HepG2 (cell line): Measurements from ENCODE around the gene ZNF3. TPM values are rescaled to one million over a fixed set of nuclear protein-coding genes. Genes with fewer than 3 reads are reported as not detected.

ENCODE experiments used
- HNRNPL ChIP-seq: fragments of 200-400 bp; formaldehyde crosslinking; IDR thresholded peaks from 2 replicates; pipeline ENCODE4 v1.6.1; 2017; ENCODE audit warnings: mild to moderate bottlenecking, low read depth, low read length
- HNRNPUL1 ChIP-seq: fragments of 200-400 bp; formaldehyde crosslinking; IDR thresholded peaks from 2 replicates; pipeline ENCODE4 v1.6.1; 2017; ENCODE audit warnings: low read depth, mild to moderate bottlenecking, low read length, moderate library complexity
- JUN ChIP-seq: sonication (generic); formaldehyde crosslinking; IDR thresholded peaks from 2 replicates; pipeline ENCODE4 v1.4.0; 2020; ENCODE audit warnings: mild to moderate bottlenecking, missing genetic modification reagents
- KDM6A ChIP-seq: IDR thresholded peaks from 2 replicates; pipeline ENCODE4 v1.6.1; 2016; ENCODE audit warnings: low read depth
- PPARG ChIP-seq: conservative IDR thresholded peaks from 2 replicates; pipeline ENCODE4 v1.6.1; 2016; ENCODE audit warnings: missing biosample characterization, missing genetic modification reagents
- PRPF4 ChIP-seq: fragments of 200-400 bp; formaldehyde crosslinking; IDR thresholded peaks from 2 replicates; pipeline ENCODE4 v1.6.1; 2016; ENCODE audit warnings: low read length, low read depth; ENCODE audit not compliant: poor library complexity, severe bottlenecking
- RARA ChIP-seq: IDR thresholded peaks from 2 replicates; pipeline ENCODE4 v1.6.1; 2016; ENCODE audit warnings: missing genetic modification reagents, missing compliant biosample characterization
- RBAK ChIP-seq: sonication (generic); formaldehyde crosslinking; IDR thresholded peaks from 2 replicates; pipeline ENCODE4 v1.5.1; 2020; ENCODE audit warnings: mild to moderate bottlenecking, missing genetic modification reagents
- SKI ChIP-seq: fragments of 450-650 bp; IDR thresholded peaks from one replicate; pipeline ENCODE4 v1.6.1; 2018; ENCODE audit warnings: mild to moderate bottlenecking; ENCODE audit not compliant: partially characterized antibody
- SRSF1 ChIP-seq: fragments of 200-400 bp; formaldehyde crosslinking; optimal IDR thresholded peaks from 2 replicates; pipeline ENCODE3; 2017; ENCODE audit warnings: mild to moderate bottlenecking, low read depth, low read length, moderate library complexity
- ZFP82 ChIP-seq: sonication (generic); formaldehyde crosslinking; IDR thresholded peaks from 2 replicates; pipeline ENCODE4 v1.5.1; 2020; ENCODE audit warnings: mild to moderate bottlenecking, missing genetic modification reagents, borderline replicate concordance
- ZNF121 ChIP-seq: sonication (generic); formaldehyde crosslinking; IDR thresholded peaks from 2 replicates; pipeline ENCODE4 v1.5.0; 2020; ENCODE audit warnings: mild to moderate bottlenecking, missing genetic modification reagents
- ZNF331 ChIP-seq: sonication (generic); formaldehyde crosslinking; IDR thresholded peaks from 2 replicates; pipeline ENCODE4 v1.4.0; 2020; ENCODE audit warnings: missing genetic modification reagents
- ZNF34 ChIP-seq: sonication (generic); formaldehyde crosslinking; IDR thresholded peaks from 2 replicates; pipeline ENCODE4 v1.4.0; 2020; ENCODE audit warnings: mild to moderate bottlenecking, missing genetic modification reagents, borderline replicate concordance
- ZNF432 ChIP-seq: sonication (generic); formaldehyde crosslinking; IDR thresholded peaks from 2 replicates; pipeline ENCODE4 v1.5.0; 2020; ENCODE audit warnings: missing genetic modification reagents, mild to moderate bottlenecking, borderline replicate concordance
- ZNF547 ChIP-seq: sonication (generic); formaldehyde crosslinking; IDR thresholded peaks from 2 replicates; pipeline ENCODE4 v1.5.1; 2020; ENCODE audit warnings: mild to moderate bottlenecking, missing genetic modification reagents
- ZNF552 ChIP-seq: sonication (generic); formaldehyde crosslinking; IDR thresholded peaks from 2 replicates; pipeline ENCODE4 v1.9.0; 2022; ENCODE audit warnings: missing genetic modification reagents, mild to moderate bottlenecking, borderline replicate concordance
- ZNF557 ChIP-seq: sonication (generic); formaldehyde crosslinking; IDR thresholded peaks from 2 replicates; pipeline ENCODE4 v1.4.0; 2020; ENCODE audit warnings: missing genetic modification reagents
- ZNF567 ChIP-seq: sonication (generic); formaldehyde crosslinking; IDR thresholded peaks from 2 replicates; pipeline ENCODE4 v1.8.1; 2023; ENCODE audit warnings: mild to moderate bottlenecking, missing genetic modification reagents, borderline replicate concordance
- ZNF616 ChIP-seq: sonication (generic); formaldehyde crosslinking; IDR thresholded peaks from 2 replicates; pipeline ENCODE4 v1.5.0; 2020; ENCODE audit warnings: low read depth, mild to moderate bottlenecking, missing genetic modification reagents
- ZNF674 ChIP-seq: sonication (generic); formaldehyde crosslinking; IDR thresholded peaks from 2 replicates; pipeline ENCODE4 v1.5.0; 2020; ENCODE audit warnings: low read depth, mild to moderate bottlenecking, missing genetic modification reagents
- ZNF7 ChIP-seq: IDR thresholded peaks from 2 replicates; pipeline ENCODE4 v1.6.1; 2016; ENCODE audit warnings: missing biosample characterization, missing genetic modification reagents
- polyA plus RNA-seq, 8 experiments: library from polyadenylated mRNA; depleted of rRNA in 3 of 8; stranded (reverse) in 7 of 8; unstranded in 1 of 8; fragments of >200 nt; fragmentation: Illumina TruSeq in 4 of 8; extraction: Trizol in 4 of 8; gene quantifications; 2 replicates each; pipeline versions ENCODE4 v1.2.1 to v1.2.3, GENCODE V29; 2011 to 2016; ENCODE audit warnings: low read depth in 4 of 8, missing spikeins in 1 of 8, mixed read lengths in 1 of 8; ENCODE audit not compliant: insufficient read depth in 1 of 8
- total RNA-seq, 5 experiments: library from RNA; depleted of rRNA; stranded (reverse); fragments of >200 nt; fragmentation: Illumina TruSeq; extraction: Trizol; gene quantifications; 2 replicates each; pipeline ENCODE4 v1.2.3, GENCODE V29; 2016; ENCODE audit warnings: low read depth in 1 of 5
- TF ChIP-seq, protein P1 (sequence below), 2 experiments: sonication (generic) in 1 of 2; formaldehyde crosslinking in 1 of 2; IDR thresholded peaks; 2 replicates each; pipeline versions ENCODE4 v1.4.0 to v1.6.1; 2018 to 2020; ENCODE audit warnings: missing genetic modification reagents in 2 of 2, borderline replicate concordance in 1 of 2, low read depth in 1 of 2, mild to moderate bottlenecking in 1 of 2, missing biosample characterization in 1 of 2
- TF ChIP-seq, protein P2 (sequence below): sonication (generic); IDR thresholded peaks from 2 replicates; pipeline ENCODE4 v1.6.1; 2016; ENCODE audit warnings: low read depth, borderline replicate concordance
- TF ChIP-seq, protein P3 (sequence below): sonication (generic); formaldehyde crosslinking; IDR thresholded peaks from 2 replicates; pipeline ENCODE4 v1.5.0; 2020; ENCODE audit warnings: mild to moderate bottlenecking, missing genetic modification reagents, borderline replicate concordance
- TF ChIP-seq, protein P4 (sequence below): sonication (generic); formaldehyde crosslinking; IDR thresholded peaks from 2 replicates; pipeline ENCODE4 v1.4.0; 2020; ENCODE audit warnings: mild to moderate bottlenecking, missing genetic modification reagents

The ZNF3 gene
- total and polyA plus RNA-seq, 2 of the 13 experiments (the other 11 are each of a cell fraction or from before 2014, with no cell fraction given): 33.7 to 56.9 TPM

GRCh38 chr7:100081535-100082102, at the start of gene ZNF3 (continued):
- TF ChIP-seq, protein P1, sequence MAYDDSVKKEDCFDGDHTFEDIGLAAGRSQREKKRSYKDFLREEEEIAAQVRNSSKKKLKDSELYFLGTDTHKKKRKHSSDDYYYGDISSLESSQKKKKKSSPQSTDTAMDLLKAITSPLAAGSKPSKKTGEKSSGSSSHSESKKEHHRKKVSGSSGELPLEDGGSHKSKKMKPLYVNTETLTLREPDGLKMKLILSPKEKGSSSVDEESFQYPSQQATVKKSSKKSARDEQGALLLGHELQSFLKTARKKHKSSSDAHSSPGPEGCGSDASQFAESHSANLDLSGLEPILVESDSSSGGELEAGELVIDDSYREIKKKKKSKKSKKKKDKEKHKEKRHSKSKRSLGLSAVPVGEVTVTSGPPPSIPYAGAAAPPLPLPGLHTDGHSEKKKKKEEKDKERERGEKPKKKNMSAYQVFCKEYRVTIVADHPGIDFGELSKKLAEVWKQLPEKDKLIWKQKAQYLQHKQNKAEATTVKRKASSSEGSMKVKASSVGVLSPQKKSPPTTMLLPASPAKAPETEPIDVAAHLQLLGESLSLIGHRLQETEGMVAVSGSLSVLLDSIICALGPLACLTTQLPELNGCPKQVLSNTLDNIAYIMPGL (CRISPR knock-in tag; IDR thresholded peaks at IDR 0.05; ENCODE audit: borderline replicate concordance in 1 of 2, low read depth in 1 of 2): peak; percentile 88 to 95
- TF ChIP-seq ZNF121 (CRISPR knock-in tag): peak; percentile 51; the same call in 1 of the 2 replicates
- TF ChIP-seq HNRNPL: peak; percentile 75; the same call in 1 of the 2 replicates
- TF ChIP-seq ZNF557 (CRISPR knock-in tag): no peak
- 0 out of 2 replicates have a peak, but pooled peaks have one; percentile 14 for TF ChIP-seq ZNF674
- TF ChIP-seq PRPF4: no peak
- peak; percentile 95; the same call in 1 of the 2 replicates for TF ChIP-seq ZNF547 (CRISPR knock-in tag)
- TF ChIP-seq RBAK (CRISPR knock-in tag): no peak
- peak; percentile 71 for TF ChIP-seq RARA (CRISPR knock-in tag)
- peak; percentile 47 for TF ChIP-seq SKI
- TF ChIP-seq, protein P2, sequence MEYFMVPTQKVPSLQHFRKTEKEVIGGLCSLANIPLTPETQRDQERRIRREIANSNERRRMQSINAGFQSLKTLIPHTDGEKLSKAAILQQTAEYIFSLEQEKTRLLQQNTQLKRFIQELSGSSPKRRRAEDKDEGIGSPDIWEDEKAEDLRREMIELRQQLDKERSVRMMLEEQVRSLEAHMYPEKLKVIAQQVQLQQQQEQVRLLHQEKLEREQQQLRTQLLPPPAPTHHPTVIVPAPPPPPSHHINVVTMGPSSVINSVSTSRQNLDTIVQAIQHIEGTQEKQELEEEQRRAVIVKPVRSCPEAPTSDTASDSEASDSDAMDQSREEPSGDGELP: peak; percentile 69; the same call in 1 of the 2 replicates
- TF ChIP-seq ZNF552 (CRISPR knock-in tag): peak; percentile 77; the same call in 1 of the 2 replicates
- no peak for TF ChIP-seq ZNF7
- peak; percentile 76; the same call in 1 of the 2 replicates for TF ChIP-seq PPARG (CRISPR knock-in tag)
- peak; percentile 88 for TF ChIP-seq ZNF616 (CRISPR knock-in tag)
- TF ChIP-seq, protein P3, sequence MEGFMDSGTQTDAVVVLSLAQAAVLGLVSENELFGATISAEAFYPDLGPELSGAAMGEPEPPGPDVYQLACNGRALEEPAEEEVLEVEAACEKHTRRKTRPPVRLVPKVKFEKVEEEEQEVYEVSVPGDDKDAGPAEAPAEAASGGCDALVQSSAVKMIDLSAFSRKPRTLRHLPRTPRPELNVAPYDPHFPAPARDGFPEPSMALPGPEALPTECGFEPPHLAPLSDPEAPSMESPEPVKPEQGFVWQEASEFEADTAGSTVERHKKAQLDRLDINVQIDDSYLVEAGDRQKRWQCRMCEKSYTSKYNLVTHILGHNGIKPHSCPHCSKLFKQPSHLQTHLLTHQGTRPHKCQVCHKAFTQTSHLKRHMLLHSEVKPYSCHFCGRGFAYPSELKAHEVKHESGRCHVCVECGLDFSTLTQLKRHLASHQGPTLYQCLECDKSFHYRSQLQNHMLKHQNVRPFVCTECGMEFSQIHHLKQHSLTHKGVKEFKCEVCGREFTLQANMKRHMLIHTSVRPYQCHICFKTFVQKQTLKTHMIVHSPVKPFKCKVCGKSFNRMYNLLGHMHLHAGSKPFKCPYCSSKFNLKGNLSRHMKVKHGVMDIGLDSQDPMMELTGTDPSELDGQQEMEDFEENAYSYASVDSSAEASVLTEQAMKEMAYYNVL (CRISPR knock-in tag): peak; percentile 81
- TF ChIP-seq ZNF432 (CRISPR knock-in tag): no peak
- TF ChIP-seq ZNF567 (CRISPR knock-in tag): no peak; the same call in 1 of the 2 replicates
- peak; percentile 91; the same call in 1 of the 2 replicates for TF ChIP-seq ZNF331
- TF ChIP-seq JUN: peak; percentile 67; the same call in 1 of the 2 replicates
- no peak for TF ChIP-seq SRSF1
- no peak for TF ChIP-seq HNRNPUL1
- no peak for TF ChIP-seq ZNF34 (CRISPR knock-in tag)
- TF ChIP-seq ZFP82: peak; percentile 90
- TF ChIP-seq KDM6A (CRISPR knock-in tag): no peak
- TF ChIP-seq, protein P4, sequence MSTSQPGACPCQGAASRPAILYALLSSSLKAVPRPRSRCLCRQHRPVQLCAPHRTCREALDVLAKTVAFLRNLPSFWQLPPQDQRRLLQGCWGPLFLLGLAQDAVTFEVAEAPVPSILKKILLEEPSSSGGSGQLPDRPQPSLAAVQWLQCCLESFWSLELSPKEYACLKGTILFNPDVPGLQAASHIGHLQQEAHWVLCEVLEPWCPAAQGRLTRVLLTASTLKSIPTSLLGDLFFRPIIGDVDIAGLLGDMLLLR (CRISPR knock-in tag): peak; percentile 90
